GM12891 (cell line): Measurements from ENCODE around the gene UNC93B1.
"Not testable (repeated sequence)": the region's sequence is repeated elsewhere in the genome, so short reads cannot be mapped to it uniquely, and the experiment has no call there.

Experiments used
- PAX5 ChIP-seq: IDR thresholded peaks from 2 replicates; pipeline ENCODE4 v1.6.1; 2011; ENCODE audit warnings: low read length, moderate library complexity, mild to moderate bottlenecking; ENCODE audit not compliant: insufficient read depth, severe bottlenecking
- POLR2A ChIP-seq: IDR thresholded peaks from 2 replicates; pipeline ENCODE4 v1.6.1; 2011; ENCODE audit warnings: low read depth, low read length, control low read depth
- POLR2AphosphoS5 ChIP-seq: IDR thresholded peaks from 2 replicates; pipeline ENCODE4 v1.6.1; 2011; ENCODE audit warnings: low read depth, low read length, control low read depth
- POU2F2 ChIP-seq: IDR thresholded peaks from 2 replicates; pipeline ENCODE4 v1.6.1; 2011; ENCODE audit warnings: low read depth, mild to moderate bottlenecking, control low read depth, low read length, moderate library complexity
- SPI1 ChIP-seq: IDR thresholded peaks from 2 replicates; pipeline ENCODE4 v1.6.1; 2011; ENCODE audit warnings: low read depth, low read length, control low read depth
- TAF1 ChIP-seq: IDR thresholded peaks from 2 replicates; pipeline ENCODE4 v1.6.1; 2011; ENCODE audit warnings: low read depth, low read length, control low read depth

GRCh38 chr11:67964746-67965145, 39.2 kb downstream of the UNC93B1 start:
- not testable (repeated sequence) for TF ChIP-seq POLR2A, TAF1, POLR2AphosphoS5, SPI1, POU2F2, PAX5
